ENCODE data around the gene LEMD3.
"Not testable (repeated sequence)": the region's sequence is repeated elsewhere in the genome, so short reads cannot be mapped to it uniquely, and the experiment has no call there.

Gene LEMD3

GRCh38 chr12:65279369-65280112 lies 110.2 kb downstream of the LEMD3 start:
- no peak for DNase-seq (ENCODE audit: low read depth)

DNA sequence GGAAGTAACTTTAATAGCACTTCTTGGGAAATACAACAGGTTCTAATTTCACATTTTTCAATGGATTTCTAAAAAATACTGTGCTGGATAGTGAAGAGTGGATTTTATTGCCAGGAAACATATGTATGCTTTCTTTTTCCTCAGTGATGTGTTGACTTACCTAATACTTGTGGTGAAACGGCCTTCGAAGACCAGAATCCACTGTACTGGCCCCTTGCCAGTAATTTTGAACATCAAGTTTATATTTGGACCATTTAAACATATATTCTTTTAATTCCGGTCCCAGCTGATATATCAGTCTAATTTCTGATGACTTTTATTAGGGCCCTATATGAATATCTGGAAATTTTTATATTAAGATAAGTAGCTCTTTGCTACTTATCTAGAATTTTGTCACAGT lies 110.9 kb downstream of the LEMD3 start:
- no peak for DNase-seq (ENCODE audit: low read depth)

DNA sequence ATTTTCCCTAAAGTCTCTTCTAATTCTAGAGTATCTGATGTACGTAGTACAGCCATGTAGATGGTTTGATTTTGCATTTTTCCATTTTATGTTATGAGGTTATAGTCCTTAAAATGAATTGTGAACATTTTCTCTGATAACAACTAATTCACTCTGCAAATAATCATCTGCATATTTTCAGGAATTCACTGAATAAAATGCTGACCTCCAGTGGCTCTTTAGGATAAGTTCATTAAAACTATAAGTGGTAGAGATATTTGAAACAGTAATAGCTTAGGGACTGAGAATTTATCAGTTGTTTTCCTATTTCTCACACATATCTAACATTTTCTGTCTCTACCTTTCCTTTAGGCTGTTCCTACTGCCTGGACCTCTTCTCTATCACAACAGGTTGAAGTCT lies 113.5 kb downstream of the LEMD3 start:
- no peak for DNase-seq (ENCODE audit: low read depth)

- not testable (repeated sequence) for DNase-seq (ENCODE audit: low read depth)
These were observed 116.1 kb downstream of the LEMD3 start for GRCh38 chr12:65285532-65285931.

DNA sequence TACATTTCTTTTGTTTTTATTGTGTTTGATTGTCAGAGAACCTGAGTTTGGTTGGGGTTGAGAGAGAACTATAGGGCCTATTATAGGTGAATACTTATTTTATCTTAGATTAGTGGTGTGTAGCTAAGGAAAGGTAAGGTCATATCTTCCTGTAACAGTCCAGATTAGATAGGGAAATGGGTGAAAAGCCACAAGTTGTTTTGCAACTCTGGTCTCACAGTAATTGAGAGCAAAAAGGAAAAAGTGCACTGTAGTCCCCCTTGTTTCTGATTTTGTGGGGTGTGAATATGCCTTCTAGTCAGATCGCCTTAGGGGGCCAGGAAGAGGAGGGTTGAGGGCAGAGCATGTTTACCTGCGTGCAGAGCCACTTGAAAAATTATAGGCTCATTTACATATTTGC lies 118.0 kb downstream of the LEMD3 start:
- no peak for DNase-seq (ENCODE audit: low read depth)

- no peak for DNase-seq (ENCODE audit: low read depth)
These were observed 122.9 kb downstream of the LEMD3 start for GRCh38 chr12:65292241-65292640.

- no peak for DNase-seq (ENCODE audit: low read depth)
These were observed 124.4 kb downstream of the LEMD3 start for GRCh38 chr12:65293735-65294134.

- no peak for DNase-seq (ENCODE audit: low read depth)
These were observed 125.4 kb downstream of the LEMD3 start for GRCh38 chr12:65294641-65295262.

DNA sequence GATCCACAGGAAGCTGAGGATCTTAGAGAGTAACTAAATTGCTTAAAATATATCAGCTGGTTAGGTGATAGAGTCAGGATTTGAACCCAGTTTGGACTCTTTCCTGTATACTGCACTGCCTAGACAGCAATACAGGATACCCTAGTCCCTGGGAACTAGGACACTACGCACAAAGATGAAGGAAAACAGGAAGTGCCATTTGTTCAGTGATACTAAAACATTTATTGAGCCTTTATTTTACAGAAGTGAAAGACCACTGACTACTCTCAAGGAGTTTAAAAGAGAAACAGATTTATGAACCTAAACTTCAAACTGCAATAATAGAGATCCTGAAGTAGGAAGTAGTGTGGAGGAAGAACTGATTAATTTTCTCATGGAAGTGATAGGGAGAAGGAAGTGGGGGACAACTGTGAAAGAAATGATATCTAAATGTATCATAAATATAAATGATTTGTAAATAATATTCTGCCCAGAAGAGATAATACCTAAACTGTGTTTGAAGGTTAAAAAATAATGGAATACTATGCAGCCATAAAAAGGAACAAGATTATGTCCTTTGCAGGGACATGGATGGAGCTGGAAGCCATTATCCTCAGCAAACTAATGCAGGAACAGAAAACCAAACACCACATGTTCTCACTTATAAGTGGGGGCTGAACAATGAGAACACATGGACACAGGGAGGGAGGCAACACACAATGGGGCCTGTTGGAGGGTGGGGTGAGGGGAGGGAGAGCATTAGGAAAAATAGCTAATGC lies 127.3 kb downstream of the LEMD3 start:
- no peak for DNase-seq (ENCODE audit: low read depth)
